ENCODE measurements around the gene GALNTL6. TPM values are rescaled to one million over a fixed set of nuclear protein-coding genes. Genes with fewer than 3 reads are reported as not detected.

GALNTL6 gene
- total RNA-seq, 2 experiments from 2014 or later: not detected

DNA sequence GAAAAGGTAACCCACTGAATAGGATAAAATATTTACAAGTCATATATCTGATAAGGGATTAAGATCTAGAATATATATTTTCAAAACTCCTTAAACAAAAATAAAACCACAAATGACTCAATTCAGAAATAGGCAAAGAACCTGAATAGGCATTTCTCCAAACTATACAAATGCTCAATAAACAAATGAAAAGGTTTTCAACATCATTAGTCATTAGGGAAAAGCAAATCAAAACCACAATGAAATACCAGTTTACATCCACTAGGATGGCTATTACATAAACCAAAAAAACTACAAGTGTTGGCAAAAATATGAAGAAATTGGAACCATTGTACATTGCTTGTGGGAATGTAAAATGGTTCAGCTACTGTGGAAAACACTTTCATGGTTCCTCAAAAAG lies 1188.4 kb downstream of the GALNTL6 start:
- Mint-ChIP-seq H3K27me3 (peaks cover 12% of the 10 kb centered on the region), H3K36me3 (no peaks in the 10 kb centered on the region), H3K4me3 (no peak overlapping the region), H3K27ac (no peak overlapping the region), H3K9me3 (ENCODE audit: low read depth) (no peaks in the 10 kb centered on the region), H3K4me1 (no peaks in the 10 kb centered on the region)
- ATAC-seq (no peak), DNase-seq (no peak)
- CTCF ChIA-PET: no interaction called here

DNA sequence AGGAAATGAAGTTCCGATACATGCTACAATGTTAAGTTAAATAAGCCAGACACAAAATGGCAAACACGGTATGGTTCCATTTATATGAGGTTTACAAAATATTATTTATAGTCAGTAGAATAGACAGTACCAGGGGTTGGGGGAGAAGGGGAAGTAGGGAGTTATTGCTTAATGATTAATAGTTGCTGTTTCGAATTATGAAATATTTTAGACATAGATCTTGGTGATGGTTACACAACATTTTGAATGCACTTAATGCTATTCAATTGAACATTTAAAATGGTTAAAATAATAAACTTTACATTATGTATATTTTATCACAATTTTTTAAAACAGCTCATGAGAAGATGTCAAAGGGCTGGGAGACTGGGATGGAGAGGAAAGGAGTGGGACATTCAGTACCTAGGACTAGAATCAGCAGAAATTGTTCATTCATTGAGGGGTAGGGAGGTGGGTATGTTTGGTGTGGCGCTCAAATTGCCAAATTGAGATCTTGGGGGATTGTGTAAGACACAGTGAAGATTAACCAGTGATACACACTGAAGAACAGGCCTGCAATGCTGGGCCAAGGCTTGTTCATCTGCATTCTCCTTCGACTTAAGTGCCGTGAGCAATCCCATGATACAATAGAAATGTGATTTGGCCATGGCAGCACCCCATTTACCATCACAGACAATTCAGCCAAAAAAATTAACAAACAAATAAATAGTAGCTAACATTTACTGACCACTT lies 1189.8 kb downstream of the GALNTL6 start:
- CTCF ChIA-PET: interaction anchor here (1.4 kb wide), 1 partner anchor 299 kb away, joined by 3 read pairs; no protein-coding TSS in a partner anchor
- DNase-seq: no peak
- Mint-ChIP-seq H3K27me3 (peaks cover 13% of the 10 kb centered on the region), H3K4me1 (no peaks in the 10 kb centered on the region), H3K9me3 (ENCODE audit: low read depth) (no peaks in the 10 kb centered on the region), H3K4me3 (no peak overlapping the region), H3K36me3 (no peaks in the 10 kb centered on the region), H3K27ac (no peak overlapping the region)
- no peak for ATAC-seq

- Mint-ChIP-seq H3K27ac (no peak overlapping the region), H3K4me1 (no peaks in the 10 kb centered on the region), H3K36me3 (no peaks in the 10 kb centered on the region), H3K4me3 (no peak overlapping the region), H3K27me3 (peaks cover 10% of the 10 kb centered on the region), H3K9me3 (ENCODE audit: low read depth) (no peaks in the 10 kb centered on the region)
- ATAC-seq (no peak), DNase-seq (no peak)
- CTCF ChIA-PET: interaction anchor here (0.8 to 1.6 kb wide), 2 partner anchors 8 to 295 kb away, joined by 3 to 4 read pairs; no protein-coding TSS in a partner anchor
Measured at GRCh38 chr4:173005912-173006633, 1192.9 kb downstream of the GALNTL6 start.

- H3K4me1 Mint-ChIP-seq: no peaks in the 10 kb centered on the region
- H3K4me3 Mint-ChIP-seq: no peak overlapping the region
- CTCF ChIA-PET: no interaction called here
- no peaks in the 10 kb centered on the region for H3K9me3 Mint-ChIP-seq (ENCODE audit: low read depth)
- H3K36me3 Mint-ChIP-seq: no peaks in the 10 kb centered on the region
- DNase-seq (no peak), ATAC-seq (no peak)
- H3K27ac Mint-ChIP-seq: no peak overlapping the region
- H3K27me3 Mint-ChIP-seq: peaks cover 13% of the 10 kb centered on the region
Measured at GRCh38 chr4:173008436-173008835, 1195.2 kb downstream of the GALNTL6 start.

- H3K27me3 Mint-ChIP-seq: peaks cover 13% of the 10 kb centered on the region
- no peak overlapping the region for H3K27ac Mint-ChIP-seq
- no peaks in the 10 kb centered on the region for H3K36me3 Mint-ChIP-seq
- DNase-seq (no peak), ATAC-seq (no peak)
- CTCF ChIA-PET: no interaction called here
- no peaks in the 10 kb centered on the region for H3K9me3 Mint-ChIP-seq (ENCODE audit: low read depth)
- H3K4me3 Mint-ChIP-seq: no peak overlapping the region
- no peaks in the 10 kb centered on the region for H3K4me1 Mint-ChIP-seq
Measured at GRCh38 chr4:173009129-173009823, 1196.1 kb downstream of the GALNTL6 start.

DNA sequence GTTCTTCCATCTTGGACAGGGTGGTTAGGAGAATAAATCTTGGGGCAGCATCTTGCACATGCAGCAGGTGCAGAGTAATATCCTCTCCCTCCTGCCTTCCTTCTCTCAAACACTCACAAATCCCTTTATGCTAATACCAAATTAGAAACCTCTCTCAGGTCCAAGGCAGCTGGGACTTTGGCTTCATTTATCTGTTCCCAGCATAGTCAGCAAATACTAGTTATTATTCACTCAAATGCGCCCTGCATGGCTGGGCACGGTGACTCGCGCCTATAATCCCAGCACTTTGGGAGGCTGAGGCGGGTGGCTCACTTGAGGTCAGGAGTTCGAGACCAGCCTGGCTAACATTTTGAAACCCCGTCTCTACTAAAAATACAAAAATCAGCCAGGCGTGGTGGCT lies 1199.4 kb downstream of the GALNTL6 start:
- Mint-ChIP-seq H3K9me3 (ENCODE audit: low read depth) (no peaks in the 10 kb centered on the region), H3K4me1 (no peaks in the 10 kb centered on the region), H3K27me3 (peaks cover 10% of the 10 kb centered on the region), H3K4me3 (no peak overlapping the region), H3K36me3 (no peaks in the 10 kb centered on the region), H3K27ac (no peak overlapping the region)
- ATAC-seq (no peak), DNase-seq (no peak)
- CTCF ChIA-PET: interaction anchor here (1.2 to 2.6 kb wide), 15 partner anchors 10 to 293 kb away, joined by 3 to 42 read pairs (median 7); no protein-coding TSS in a partner anchor

DNA sequence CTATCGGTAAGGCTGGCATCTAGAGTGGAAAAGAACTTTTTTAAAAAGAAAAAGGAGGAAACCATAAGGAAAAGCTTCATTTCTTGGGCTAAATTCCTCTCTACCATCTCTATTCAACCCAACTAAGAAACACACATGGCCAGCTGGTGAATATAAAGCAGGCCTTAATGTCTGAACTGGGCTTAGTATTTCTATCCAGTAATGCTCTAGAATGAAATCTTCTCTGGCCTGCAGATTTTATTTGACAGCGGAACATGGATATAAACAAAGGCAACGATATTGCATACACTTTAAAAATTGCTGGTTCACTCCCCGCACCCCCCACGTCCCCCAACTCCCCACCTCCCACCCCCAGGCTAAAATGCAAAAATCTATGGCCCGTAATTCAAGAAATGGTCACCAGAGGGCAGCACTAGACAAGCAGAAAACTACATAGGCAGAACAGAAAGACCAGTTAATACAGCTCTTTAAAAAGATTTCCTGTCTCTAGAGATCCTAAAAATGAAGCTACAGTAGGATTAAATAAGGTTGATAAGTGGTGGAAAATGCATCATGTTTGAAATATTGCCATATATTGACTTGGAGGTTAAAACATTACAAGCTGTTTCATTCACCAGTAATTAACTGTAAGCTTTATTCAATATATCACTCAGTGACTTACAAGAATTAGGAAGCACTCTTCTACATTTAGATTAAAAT lies 1200.2 kb downstream of the GALNTL6 start:
- Mint-ChIP-seq H3K36me3 (no peaks in the 10 kb centered on the region), H3K4me3 (no peak overlapping the region), H3K27ac (no peak overlapping the region), H3K27me3 (peaks cover 7% of the 10 kb centered on the region), H3K9me3 (ENCODE audit: low read depth) (no peaks in the 10 kb centered on the region), H3K4me1 (no peaks in the 10 kb centered on the region)
- ATAC-seq: no peak
- CTCF ChIA-PET: interaction anchor here (0.6 to 2.6 kb wide), 38 partner anchors 8 to 481 kb away, joined by 3 to 42 read pairs (median 4); partner anchors contain the start of genes GALNT7, HMGB2 and SAP30
- DNase-seq: peak; percentile 54

- Mint-ChIP-seq H3K4me1 (no peaks in the 10 kb centered on the region), H3K27me3 (peaks cover 11% of the 10 kb centered on the region), H3K36me3 (no peaks in the 10 kb centered on the region), H3K27ac (no peak overlapping the region), H3K9me3 (ENCODE audit: low read depth) (no peaks in the 10 kb centered on the region), H3K4me3 (no peak overlapping the region)
- CTCF ChIA-PET: interaction anchor here (0.6 to 2.6 kb wide), 38 partner anchors 8 to 480 kb away, joined by 3 to 42 read pairs (median 4); partner anchors contain the start of genes GALNT7, HMGB2 and SAP30
- DNase-seq: no peak
- ATAC-seq: no peak
Measured at GRCh38 chr4:173014113-173014558, 1200.9 kb downstream of the GALNTL6 start.

GRCh38 chr4:173014836-173015235 lies 1201.6 kb downstream of the GALNTL6 start:
- Mint-ChIP-seq H3K27me3 (peaks cover 11% of the 10 kb centered on the region), H3K36me3 (no peaks in the 10 kb centered on the region), H3K4me1 (no peaks in the 10 kb centered on the region), H3K4me3 (no peak overlapping the region), H3K27ac (no peak overlapping the region), H3K9me3 (ENCODE audit: low read depth) (no peaks in the 10 kb centered on the region)
- no peak for DNase-seq
- CTCF ChIA-PET: interaction anchor here (1.1 to 2.6 kb wide), 3 partner anchors 96 to 287 kb away, joined by 3 to 37 read pairs (median 7); no protein-coding TSS in a partner anchor
- ATAC-seq: no peak

- DNase-seq: no peak
- no peaks in the 10 kb centered on the region for H3K9me3 Mint-ChIP-seq (ENCODE audit: low read depth)
- CTCF ChIA-PET: interaction anchor here (1.3 kb wide), 1 partner anchor 240 kb away, joined by 5 read pairs; no protein-coding TSS in a partner anchor
- H3K27ac Mint-ChIP-seq: no peak overlapping the region
- H3K4me3 Mint-ChIP-seq: no peak overlapping the region
- peaks cover 7% of the 10 kb centered on the region for H3K27me3 Mint-ChIP-seq
- H3K4me1 Mint-ChIP-seq: no peaks in the 10 kb centered on the region
- no peaks in the 10 kb centered on the region for H3K36me3 Mint-ChIP-seq
- ATAC-seq: no peak
Measured at GRCh38 chr4:173017802-173018201, 1204.6 kb downstream of the GALNTL6 start.

- Mint-ChIP-seq H3K9me3 (ENCODE audit: low read depth) (no peaks in the 10 kb centered on the region), H3K27me3 (peaks cover 7% of the 10 kb centered on the region), H3K4me1 (no peaks in the 10 kb centered on the region), H3K27ac (no peak overlapping the region), H3K4me3 (no peak overlapping the region), H3K36me3 (no peaks in the 10 kb centered on the region)
- CTCF ChIA-PET: no interaction called here
- no peak for ATAC-seq
- no peak for DNase-seq
Measured at GRCh38 chr4:173018446-173018845, 1205.2 kb downstream of the GALNTL6 start.

GRCh38 chr4:173019664-173020063 lies 1206.5 kb downstream of the GALNTL6 start:
- DNase-seq (no peak), ATAC-seq (no peak)
- CTCF ChIA-PET: no interaction called here
- Mint-ChIP-seq H3K4me1 (no peaks in the 10 kb centered on the region), H3K36me3 (no peaks in the 10 kb centered on the region), H3K9me3 (ENCODE audit: low read depth) (no peaks in the 10 kb centered on the region), H3K27ac (no peak overlapping the region), H3K4me3 (no peak overlapping the region), H3K27me3 (peaks cover 7% of the 10 kb centered on the region)

Measured in activated CD8-positive, alpha-beta memory T cell treated with anti-CD3 and anti-CD28 coated beads, Interleukin-2, amount 10 ng/mL, durations not matched to agents 7 days and 5 days (primary cell).